NB4 (cell line): ENCODE data around the gene UGT8.

Experiments used
- DNase-seq: peaks from one replicate; pipeline ENCODE4 v3.0.0; 2010; ENCODE audit warnings: low read depth
- H3K4me3 ChIP-seq: one replicate; pipeline ENCODE4 v1.5.1; 2011; ENCODE audit warnings: mild to moderate bottlenecking, low read depth, low read length, moderate library complexity
- CTCF ChIP-seq: IDR thresholded peaks from one replicate; pipeline ENCODE4 v1.5.1; 2012; ENCODE audit warnings: low read depth, low read length
- MAX ChIP-seq: IDR thresholded peaks from 2 replicates; pipeline ENCODE4 v1.6.1; 2011; ENCODE audit warnings: low read depth, low read length
- MYC ChIP-seq: IDR thresholded peaks from 2 replicates; pipeline ENCODE4 v1.6.1; 2011; ENCODE audit warnings: low read depth, low read length
- POLR2A ChIP-seq: IDR thresholded peaks from 2 replicates; pipeline ENCODE4 v1.6.1; 2011; ENCODE audit warnings: mild to moderate bottlenecking; ENCODE audit not compliant: insufficient read length; ENCODE audit errors: extremely low read depth

Gene UGT8

GRCh38 chr4:114626196-114626595 lies 27.6 kb downstream of the UGT8 start:
- no peak for DNase-seq
- H3K4me3 ChIP-seq: no peak overlapping the region

GRCh38 chr4:114636192-114636935 lies 37.8 kb downstream of the UGT8 start:
- DNase-seq: no peak
- no peak overlapping the region for H3K4me3 ChIP-seq
- TF ChIP-seq POLR2A (no peak), MAX (no peak), MYC (no peak), CTCF (no peak)

More at GRCh38 chr4:114626196-114626595, 27.6 kb downstream of the UGT8 start:
- TF ChIP-seq POLR2A: no peak
- no peak for TF ChIP-seq CTCF
- no peak for TF ChIP-seq MAX
- TF ChIP-seq MYC: no peak

GRCh38 chr4:114642173-114642780 lies 43.7 kb downstream of the UGT8 start:
- H3K4me3 ChIP-seq: no peak overlapping the region
- DNase-seq: no peak
- TF ChIP-seq CTCF (no peak), MYC (no peak), MAX (no peak), POLR2A (no peak)

- DNase-seq: no peak
- TF ChIP-seq MYC (no peak), CTCF (no peak), MAX (no peak), POLR2A (no peak)
- no peak overlapping the region for H3K4me3 ChIP-seq
Observed at GRCh38 chr4:114649908-114650307, 51.3 kb downstream of the UGT8 start.

- no peak for DNase-seq
- no peak overlapping the region for H3K4me3 ChIP-seq
- no peak for TF ChIP-seq MYC
- TF ChIP-seq POLR2A: no peak
- TF ChIP-seq MAX: no peak
- no peak for TF ChIP-seq CTCF
Observed at GRCh38 chr4:114653675-114654074, 55.1 kb downstream of the UGT8 start.
